IPS-11a (cell line): ENCODE data around the gene SMIM35.
"Not testable (repeated sequence)": the region's sequence is repeated elsewhere in the genome, so short reads cannot be mapped to it uniquely, and the experiment has no call there.

Source experiments
- H3K4me3 ChIP-seq: one replicate; pipeline ENCODE4 v1.5.1; 2013; ENCODE audit warnings: low read depth, low read length, control low read depth

SMIM35 gene

GRCh38 chr11:118046051-118046963, 40.5 kb downstream of the SMIM35 start:
- H3K4me3 ChIP-seq: no peak overlapping the region

GRCh38 chr11:118045191-118045590, 41.6 kb downstream of the SMIM35 start:
- H3K4me3 ChIP-seq: no peak overlapping the region

GRCh38 chr11:118042796-118043195, 44.0 kb downstream of the SMIM35 start:
- no peak overlapping the region for H3K4me3 ChIP-seq

GRCh38 chr11:118042141-118042540, 44.6 kb downstream of the SMIM35 start:
- no peak overlapping the region for H3K4me3 ChIP-seq

GRCh38 chr11:118033443-118033842, 53.3 kb downstream of the SMIM35 start:
- H3K4me3 ChIP-seq: no peak overlapping the region

- H3K4me3 ChIP-seq: no peak overlapping the region
Measured at GRCh38 chr11:118028626-118029025, 58.1 kb downstream of the SMIM35 start.

GRCh38 chr11:118027694-118028093, 59.1 kb downstream of the SMIM35 start:
- H3K4me3 ChIP-seq: no peak overlapping the region

- H3K4me3 ChIP-seq: no peak overlapping the region
Measured at GRCh38 chr11:118021146-118021545, 65.6 kb downstream of the SMIM35 start.

GRCh38 chr11:118018401-118018800, 68.4 kb downstream of the SMIM35 start:
- no peak overlapping the region for H3K4me3 ChIP-seq

- H3K4me3 ChIP-seq: no peak overlapping the region
Measured at GRCh38 chr11:118017631-118018315, 69.0 kb downstream of the SMIM35 start.

- no peak overlapping the region for H3K4me3 ChIP-seq
Measured at GRCh38 chr11:118017111-118017510, 69.7 kb downstream of the SMIM35 start.

- no peak overlapping the region for H3K4me3 ChIP-seq
Measured at GRCh38 chr11:118016104-118016503, 70.7 kb downstream of the SMIM35 start.

GRCh38 chr11:118015385-118015841, 71.3 kb downstream of the SMIM35 start:
- H3K4me3 ChIP-seq: no peak overlapping the region

GRCh38 chr11:118014022-118014421, 72.7 kb downstream of the SMIM35 start:
- no peak overlapping the region for H3K4me3 ChIP-seq

- H3K4me3 ChIP-seq: no peak overlapping the region
Measured at GRCh38 chr11:118012083-118012669, 74.6 kb downstream of the SMIM35 start.

GRCh38 chr11:118010738-118011461, 75.9 kb downstream of the SMIM35 start:
- H3K4me3 ChIP-seq: no peak overlapping the region

GRCh38 chr11:118009864-118010737, 76.7 kb downstream of the SMIM35 start:
- no peak overlapping the region for H3K4me3 ChIP-seq

- no peak overlapping the region for H3K4me3 ChIP-seq
Measured at GRCh38 chr11:118008271-118008911, 78.4 kb downstream of the SMIM35 start.

GRCh38 chr11:118007563-118008270, 79.0 kb downstream of the SMIM35 start:
- H3K4me3 ChIP-seq: not testable (repeated sequence)
